Measurements from ENCODE around the gene RIBC2.

GRCh38 chr22:45426387-45426786 lies 12.9 kb downstream of the RIBC2 start:
- TF ChIP-seq, protein P1, sequence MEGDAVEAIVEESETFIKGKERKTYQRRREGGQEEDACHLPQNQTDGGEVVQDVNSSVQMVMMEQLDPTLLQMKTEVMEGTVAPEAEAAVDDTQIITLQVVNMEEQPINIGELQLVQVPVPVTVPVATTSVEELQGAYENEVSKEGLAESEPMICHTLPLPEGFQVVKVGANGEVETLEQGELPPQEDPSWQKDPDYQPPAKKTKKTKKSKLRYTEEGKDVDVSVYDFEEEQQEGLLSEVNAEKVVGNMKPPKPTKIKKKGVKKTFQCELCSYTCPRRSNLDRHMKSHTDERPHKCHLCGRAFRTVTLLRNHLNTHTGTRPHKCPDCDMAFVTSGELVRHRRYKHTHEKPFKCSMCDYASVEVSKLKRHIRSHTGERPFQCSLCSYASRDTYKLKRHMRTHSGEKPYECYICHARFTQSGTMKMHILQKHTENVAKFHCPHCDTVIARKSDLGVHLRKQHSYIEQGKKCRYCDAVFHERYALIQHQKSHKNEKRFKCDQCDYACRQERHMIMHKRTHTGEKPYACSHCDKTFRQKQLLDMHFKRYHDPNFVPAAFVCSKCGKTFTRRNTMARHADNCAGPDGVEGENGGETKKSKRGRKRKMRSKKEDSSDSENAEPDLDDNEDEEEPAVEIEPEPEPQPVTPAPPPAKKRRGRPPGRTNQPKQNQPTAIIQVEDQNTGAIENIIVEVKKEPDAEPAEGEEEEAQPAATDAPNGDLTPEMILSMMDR (conservative IDR thresholded peaks at IDR 0.05; ENCODE audit: low read length), result no peak
- TF ChIP-seq EZH2phosphoT487 (IDR thresholded peaks at IDR 0.05; ENCODE audit: borderline replicate concordance), result no peak

Data from Loucy (cell line).